Measurements from ENCODE around the gene PSMB7.
A peak's percentile ranks its signal among the peaks of the same experiment; 100 is the strongest.

The PSMB7 gene

DNA sequence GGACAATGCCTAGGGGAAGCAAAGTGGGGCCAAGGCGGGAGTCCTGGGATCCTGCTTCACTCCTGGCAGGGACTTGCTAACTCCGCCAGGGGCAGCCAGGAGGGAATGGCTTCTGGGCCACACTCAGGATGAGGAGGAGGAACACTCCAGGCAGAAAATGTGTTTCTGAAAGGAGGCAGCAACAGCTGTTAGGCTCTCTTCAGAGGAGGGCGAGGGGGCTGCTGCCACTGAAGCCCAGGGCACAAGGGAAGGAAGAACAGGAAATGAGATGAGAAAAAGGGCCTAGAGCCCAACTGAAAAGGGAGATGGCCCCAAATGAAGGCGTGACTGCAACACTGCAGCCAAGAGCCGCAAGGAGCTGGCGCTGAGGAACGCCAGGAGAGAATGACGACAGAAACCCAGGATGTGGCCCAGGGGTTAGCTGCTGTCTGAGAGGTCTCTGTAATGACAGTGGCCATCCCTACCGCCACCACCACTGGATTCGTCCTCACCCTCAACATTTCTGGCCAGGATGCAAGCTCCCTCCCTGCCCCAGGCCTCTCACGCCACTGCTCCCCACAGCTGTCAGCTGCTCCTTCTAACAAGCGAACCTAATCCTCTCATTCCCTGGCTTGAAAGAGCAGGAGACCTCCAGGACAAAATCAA, 15.8 kb downstream of the PSMB7 start:
- POLR2A ChIA-PET (ENCODE audit: low non-redundant PET) = interaction anchor here (0.6 kb wide), 1 partner anchor 123 kb away, joined by 7 read pairs; no protein-coding TSS in a partner anchor
- DNase-seq (ENCODE audit: low spot score) = no peak
- CTCF ChIA-PET = interaction anchor here (0.7 to 0.8 kb wide), 2 partner anchors 42 to 63 kb away, joined by 3 read pairs; no protein-coding TSS in a partner anchor
- no peak for TF ChIP-seq CTCF (conservative IDR thresholded peaks at IDR 0.05; ENCODE audit: low read depth)
- peak overlapping the region; percentile 47 for H3K27ac ChIP-seq

GRCh38 chr9:124398191-124398935, 16.9 kb downstream of the PSMB7 start:
- ChIA-PET CTCF (interaction anchor here (0.6 to 1.0 kb wide), 2 partner anchors 138 to 267 kb away, joined by 3 to 4 read pairs; no protein-coding TSS in a partner anchor), POLR2A (ENCODE audit: low non-redundant PET) (no interaction called here)
- DNase-seq (ENCODE audit: low spot score) = no peak
- no peak for TF ChIP-seq CTCF (conservative IDR thresholded peaks at IDR 0.05; ENCODE audit: low read depth)
- no peak overlapping the region for H3K27ac ChIP-seq

DNA sequence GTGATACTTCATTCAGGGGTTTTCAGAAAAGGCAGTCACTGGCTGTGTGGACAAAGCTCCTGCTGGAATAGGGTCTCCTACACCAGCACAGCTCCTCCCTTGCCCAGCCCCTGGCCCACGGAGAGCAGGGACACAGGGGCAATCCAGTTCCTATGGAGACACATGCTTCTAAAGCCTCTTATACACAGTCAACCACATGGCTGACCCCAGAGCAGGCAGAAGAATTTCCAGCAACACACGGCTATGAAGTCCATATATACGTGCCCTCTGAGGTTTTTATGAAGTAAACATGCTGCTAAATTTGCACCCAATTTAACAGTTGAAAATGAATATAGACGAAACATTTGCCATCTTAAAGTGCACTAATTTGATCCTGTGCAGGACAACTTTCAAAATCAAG, 19.4 kb downstream of the PSMB7 start:
- ChIA-PET POLR2A (ENCODE audit: low non-redundant PET) (no interaction called here), CTCF (interaction anchor here (3.4 kb wide), 1 partner anchor 15 kb away, joined by 13 read pairs; no protein-coding TSS in a partner anchor)
- TF ChIP-seq CTCF (conservative IDR thresholded peaks at IDR 0.05; ENCODE audit: low read depth) = no peak
- no peak overlapping the region for H3K27ac ChIP-seq
- DNase-seq (ENCODE audit: low spot score) = no peak

- no peak for TF ChIP-seq CTCF (conservative IDR thresholded peaks at IDR 0.05; ENCODE audit: low read depth)
- ChIA-PET POLR2A (ENCODE audit: low non-redundant PET) (no interaction called here), CTCF (interaction anchor here (0.6 to 3.4 kb wide), 4 partner anchors 14 to 623 kb away, joined by 3 to 13 read pairs (median 4); no protein-coding TSS in a partner anchor)
- no peak for DNase-seq (ENCODE audit: low spot score)
- H3K27ac ChIP-seq = no peak overlapping the region
Observed at GRCh38 chr9:124394596-124394995, 20.6 kb downstream of the PSMB7 start.

DNA sequence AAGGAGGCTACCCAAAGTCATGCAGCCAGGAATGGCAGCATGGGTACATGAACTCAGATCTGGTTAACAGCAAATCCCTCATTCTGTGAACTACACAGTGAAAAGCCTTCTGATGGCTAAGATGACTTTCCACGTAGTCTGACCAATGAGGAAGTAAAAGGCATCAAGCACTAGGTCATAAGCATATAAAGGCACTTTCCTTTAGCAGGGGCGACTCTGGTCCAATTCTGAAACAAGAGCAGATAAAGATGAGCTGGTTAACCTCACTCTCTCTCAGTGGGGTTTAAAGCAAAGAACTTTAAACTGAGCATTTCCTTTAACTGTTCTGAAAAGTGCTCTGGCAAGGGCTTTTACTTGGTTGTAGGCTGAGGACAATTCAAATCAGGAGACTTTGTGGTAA, 21.1 kb downstream of the PSMB7 start:
- H3K27ac ChIP-seq = no peak overlapping the region
- CTCF ChIA-PET = interaction anchor here (0.6 to 3.4 kb wide), 8 partner anchors 11 to 1369 kb away, joined by 3 to 13 read pairs (median 6); no protein-coding TSS in a partner anchor
- TF ChIP-seq CTCF (conservative IDR thresholded peaks at IDR 0.05; ENCODE audit: low read depth) = no peak
- DNase-seq (ENCODE audit: low spot score) = no peak
- POLR2A ChIA-PET (ENCODE audit: low non-redundant PET) = no interaction called here

GRCh38 chr9:124392871-124393460, 22.3 kb downstream of the PSMB7 start:
- POLR2A ChIA-PET (ENCODE audit: low non-redundant PET) = interaction anchor here (0.5 kb wide), 1 partner anchor 51 kb away, joined by 3 read pairs; no protein-coding TSS in a partner anchor
- DNase-seq (ENCODE audit: low spot score) = peak; percentile 98

More at GRCh38 chr9:124392871-124393460, 22.3 kb downstream of the PSMB7 start:
- peak; percentile 72 for TF ChIP-seq CTCF (conservative IDR thresholded peaks at IDR 0.05; ENCODE audit: low read depth)
- CTCF ChIA-PET = interaction anchor here (0.6 to 3.4 kb wide), 13 partner anchors 12 to 376 kb away, joined by 3 to 13 read pairs (median 4); no protein-coding TSS in a partner anchor
- peak overlapping the region; percentile 54 for H3K27ac ChIP-seq
